NCI-H128 (cell line): ENCODE results near the gene EEFSEC.
"Not testable (repeated sequence)": the region's sequence is repeated elsewhere in the genome, so short reads cannot be mapped to it uniquely, and the experiment has no call there.

Experiments used
- DNase-seq: peaks from one replicate; lab custom pipeline; 2025; ENCODE audit not compliant: unreplicated experiment; lab: John Stamatoyannopoulos, UW

Gene EEFSEC

GRCh38 chr3:128152419-128153155 lies 694 bp upstream of the EEFSEC start:
- DNase-seq, result no peak

- not testable (repeated sequence) for DNase-seq
These were observed 1.1 kb downstream of the EEFSEC start for GRCh38 chr3:128154354-128154753.

- no peak for DNase-seq
These were observed 2.5 kb downstream of the EEFSEC start for GRCh38 chr3:128155616-128156360.

GRCh38 chr3:128160661-128161060 lies 7.4 kb downstream of the EEFSEC start:
- DNase-seq, result no peak

- DNase-seq, result no peak
These were observed 10.2 kb downstream of the EEFSEC start for GRCh38 chr3:128163432-128163831.

GRCh38 chr3:128166971-128167453 lies 13.7 kb downstream of the EEFSEC start:
- DNase-seq, result no peak

- DNase-seq, result no peak
These were observed 14.3 kb downstream of the EEFSEC start for GRCh38 chr3:128167646-128167972.

GRCh38 chr3:128167973-128168674 lies 14.8 kb downstream of the EEFSEC start:
- no peak for DNase-seq

GRCh38 chr3:128168836-128169235 lies 15.6 kb downstream of the EEFSEC start:
- DNase-seq, result no peak

- DNase-seq, result peak; percentile 21
These were observed 17.7 kb downstream of the EEFSEC start for GRCh38 chr3:128170866-128171516.

- no peak for DNase-seq
These were observed 19.9 kb downstream of the EEFSEC start for GRCh38 chr3:128173200-128173599.

GRCh38 chr3:128173849-128174248 lies 20.6 kb downstream of the EEFSEC start:
- no peak for DNase-seq

GRCh38 chr3:128174675-128175590 lies 21.7 kb downstream of the EEFSEC start:
- no peak for DNase-seq

- DNase-seq, result no peak
These were observed 22.5 kb downstream of the EEFSEC start for GRCh38 chr3:128175768-128176167.

- no peak for DNase-seq
These were observed 23.1 kb downstream of the EEFSEC start for GRCh38 chr3:128176276-128176833.

GRCh38 chr3:128177865-128178264 lies 24.6 kb downstream of the EEFSEC start:
- DNase-seq, result no peak

- DNase-seq, result no peak
These were observed 25.7 kb downstream of the EEFSEC start for GRCh38 chr3:128178782-128179483.

- DNase-seq, result no peak
These were observed 26.2 kb downstream of the EEFSEC start for GRCh38 chr3:128179484-128179819.

GRCh38 chr3:128180436-128180835 lies 27.2 kb downstream of the EEFSEC start:
- DNase-seq, result no peak
